Ascending aorta (tissue), 2 donors: Measurements from ENCODE around the gene ARHGEF18. TPM values are rescaled to one million over a fixed set of nuclear protein-coding genes. Genes with fewer than 3 reads are reported as not detected.

ENCODE experiments used
- DNase-seq, 2 donors: peaks; one replicate each; pipeline ENCODE4 v3.0.0-alpha.2; 2019; ENCODE audit warnings: low spot score in 2 of 2
- H3K27ac ChIP-seq, 2 donors: fragments of 200-600 bp; sonication (generic); one replicate each; pipeline ENCODE4 v1.5.1; 2016 to 2017; ENCODE audit warnings: mild to moderate bottlenecking in 1 of 2
- H3K27me3 ChIP-seq: fragments of 200-600 bp; sonication (generic); one replicate; pipeline ENCODE4 v1.5.1; 2017
- H3K36me3 ChIP-seq, 2 donors: fragments of 200-600 bp; sonication (generic); one replicate each; pipeline ENCODE4 v1.5.1; 2016
- H3K4me1 ChIP-seq, 2 donors: fragments of 200-600 bp; sonication (generic); one replicate each; pipeline ENCODE4 v1.5.1; 2016 to 2017; ENCODE audit warnings: mild to moderate bottlenecking in 1 of 2
- H3K4me3 ChIP-seq, 2 donors: fragments of 200-600 bp; sonication (generic); one replicate each; pipeline ENCODE4 v1.5.1; 2016 to 2017; ENCODE audit warnings: mild to moderate bottlenecking in 1 of 2
- H3K9me3 ChIP-seq, 2 donors: fragments of 200-600 bp; sonication (generic); one replicate each; pipeline ENCODE4 v1.5.1; 2016
- CTCF ChIP-seq, 3 experiments: fragments of 200-600 bp in 2 of 3; fragments of 450-650 bp in 1 of 3; sonication (generic) in 2 of 3; IDR thresholded peaks; one replicate each; pipeline ENCODE4 v1.5.1; 2016 to 2019; ENCODE audit warnings: antibody characterized with exemption in 3 of 3, mild to moderate bottlenecking in 1 of 3, moderate library complexity in 1 of 3
- intact Hi-C: fragments of 100-400 bp; cut with DNase I; formaldehyde crosslinking; loops from one replicate; pipeline ENCODE4 v1.15.1; 2023
- total RNA-seq: library from RNA; depleted of rRNA; stranded (reverse); fragments of >200 nt; gene quantifications from one replicate; pipeline ENCODE4 v1.1.0, GENCODE V29; 2016

The ARHGEF18 gene
- total RNA-seq, 1 donor from 2014 or later = 31.3 TPM

- Histone ChIP-seq H3K36me3 (peaks cover 5 to 11% of the 10 kb centered on the region in 2 donors), H3K9me3 (no peaks in the 10 kb centered on the region), H3K4me1 (peaks cover 0 to 7% of the 10 kb centered on the region in 2 donors), H3K4me3 (no peak overlapping the region), H3K27me3 (no peaks in the 10 kb centered on the region), H3K27ac (no peak overlapping the region)
- DNase-seq = no peak
- no peak for TF ChIP-seq CTCF (IDR thresholded peaks at IDR 0.05)
- intact Hi-C loops = loop anchor here (10.0 kb wide), 2 partner anchors 614 to 1204 kb away; partner anchors contain the start of gene ELAVL1
Observed at GRCh38 chr19:7391218-7391670, 42.5 kb downstream of the ARHGEF18 start.

GRCh38 chr19:7393459-7393858 is 44.7 kb downstream of the ARHGEF18 start:
- Histone ChIP-seq H3K4me3 (no peak overlapping the region), H3K27me3 (no peaks in the 10 kb centered on the region), H3K9me3 (no peaks in the 10 kb centered on the region), H3K27ac (no peak overlapping the region), H3K4me1 (peaks cover 0 to 14% of the 10 kb centered on the region in 2 donors), H3K36me3 (peaks cover 0 to 6% of the 10 kb centered on the region in 2 donors)
- no peak for TF ChIP-seq CTCF (IDR thresholded peaks at IDR 0.05)
- intact Hi-C loops = loop anchor here (10.0 kb wide), 2 partner anchors 611 to 1201 kb away; partner anchors contain the start of gene ELAVL1
- DNase-seq = no peak

- Histone ChIP-seq H3K27me3 (no peaks in the 10 kb centered on the region), H3K4me1 (peaks cover 0 to 14% of the 10 kb centered on the region in 2 donors), H3K36me3 (peaks cover 0 to 6% of the 10 kb centered on the region in 2 donors), H3K4me3 (peak overlapping the region; percentile 77 to 89), H3K9me3 (no peaks in the 10 kb centered on the region), H3K27ac (peak overlapping the region; percentile 42 to 73)
- TF ChIP-seq CTCF (IDR thresholded peaks at IDR 0.05) = no peak
- no peak for DNase-seq
- intact Hi-C loops = loop anchor here (10.0 kb wide), 2 partner anchors 611 to 1201 kb away; partner anchors contain the start of gene ELAVL1
Observed at GRCh38 chr19:7393939-7394730, 45.4 kb downstream of the ARHGEF18 start.

GRCh38 chr19:7394731-7395359 is 46.1 kb downstream of the ARHGEF18 start:
- TF ChIP-seq CTCF (IDR thresholded peaks at IDR 0.05) = no peak
- Histone ChIP-seq H3K9me3 (no peaks in the 10 kb centered on the region), H3K4me1 (peaks cover 0 to 14% of the 10 kb centered on the region in 2 donors), H3K27ac (peak overlapping the region; percentile 42 to 73), H3K27me3 (no peaks in the 10 kb centered on the region), H3K4me3 (peak overlapping the region; percentile 77 to 89), H3K36me3 (peaks cover 0 to 4% of the 10 kb centered on the region in 2 donors)
- intact Hi-C loops = loop anchor here (1.0 to 10.0 kb wide), 4 partner anchors 139 to 1200 kb away; partner anchors contain the start of gene ELAVL1
- DNase-seq = peak; percentile 48 to 93

GRCh38 chr19:7395360-7396066 is 46.8 kb downstream of the ARHGEF18 start:
- no peaks in the 10 kb centered on the region for H3K27me3 ChIP-seq
- no peak for TF ChIP-seq CTCF (IDR thresholded peaks at IDR 0.05)
- H3K4me1 ChIP-seq = peaks cover 0 to 14% of the 10 kb centered on the region in 2 donors
- H3K9me3 ChIP-seq = no peaks in the 10 kb centered on the region
- peak overlapping the region; percentile 42 to 73 for H3K27ac ChIP-seq
- H3K36me3 ChIP-seq = no peaks in the 10 kb centered on the region
- DNase-seq = no peak
- peak overlapping the region; percentile 77 to 89 for H3K4me3 ChIP-seq
- intact Hi-C loops = loop anchor here (1.0 to 10.0 kb wide), 4 partner anchors 139 to 1199 kb away; partner anchors contain the start of gene ELAVL1
